Prostate gland (tissue), 2 donors: ENCODE measurements around the gene CRKL.
"Not testable (repeated sequence)": the region's sequence is repeated elsewhere in the genome, so short reads cannot be mapped to it uniquely, and the experiment has no call there.

Source experiments
- POLR2AphosphoS5 ChIP-seq: sonication (generic); formaldehyde crosslinking; IDR thresholded peaks from one replicate; pipeline ENCODE4 v1.6.1; 2017; ENCODE audit warnings: antibody characterized with exemption
- TF ChIP-seq, protein P1 (sequence below), 4 experiments: fragments of 200-600 bp in 2 of 4; fragments of 450-650 bp in 2 of 4; sonication (generic) in 2 of 4; IDR thresholded peaks; 1 replicate in 3 of 4; 2 replicates in 1 of 4; pipeline ENCODE4 v1.5.1; 2016 to 2019; ENCODE audit warnings: antibody characterized with exemption in 4 of 4, mild to moderate bottlenecking in 2 of 4, moderate library complexity in 2 of 4

DNA sequence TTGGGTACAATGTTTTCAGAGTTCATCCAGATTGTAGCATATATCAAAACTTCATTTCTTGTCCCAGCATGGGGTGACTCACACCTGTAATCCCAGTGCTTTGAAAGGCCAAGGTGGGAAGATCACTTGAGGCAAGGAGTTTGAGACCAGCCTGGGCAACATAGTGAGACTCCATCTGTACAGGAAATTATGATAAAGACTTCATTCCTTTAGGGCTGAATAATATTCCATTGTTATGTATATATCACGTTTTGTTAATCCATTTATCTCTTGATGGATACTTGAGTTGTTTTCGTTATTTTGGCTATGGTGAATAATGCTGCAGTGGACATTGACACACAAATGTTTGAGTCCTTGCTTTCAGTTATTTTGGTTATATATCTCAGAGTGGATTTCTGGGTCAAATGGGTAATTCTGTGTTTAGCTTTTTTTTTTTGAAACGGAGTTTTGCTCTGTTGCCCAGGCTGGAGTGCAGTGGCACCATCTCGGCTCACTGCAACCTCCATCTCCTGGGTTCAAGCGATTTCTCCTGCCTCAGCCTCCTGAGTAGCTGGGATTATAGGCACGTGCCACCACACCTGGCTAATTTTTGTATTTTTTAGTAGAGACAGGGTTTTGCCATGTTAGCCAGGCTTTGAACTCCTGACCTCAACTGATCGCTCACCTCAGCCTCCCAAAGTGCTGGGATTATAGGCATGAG, 25.1 kb downstream of the CRKL start:
- not testable (repeated sequence) for TF ChIP-seq POLR2AphosphoS5
- TF ChIP-seq, protein P1, sequence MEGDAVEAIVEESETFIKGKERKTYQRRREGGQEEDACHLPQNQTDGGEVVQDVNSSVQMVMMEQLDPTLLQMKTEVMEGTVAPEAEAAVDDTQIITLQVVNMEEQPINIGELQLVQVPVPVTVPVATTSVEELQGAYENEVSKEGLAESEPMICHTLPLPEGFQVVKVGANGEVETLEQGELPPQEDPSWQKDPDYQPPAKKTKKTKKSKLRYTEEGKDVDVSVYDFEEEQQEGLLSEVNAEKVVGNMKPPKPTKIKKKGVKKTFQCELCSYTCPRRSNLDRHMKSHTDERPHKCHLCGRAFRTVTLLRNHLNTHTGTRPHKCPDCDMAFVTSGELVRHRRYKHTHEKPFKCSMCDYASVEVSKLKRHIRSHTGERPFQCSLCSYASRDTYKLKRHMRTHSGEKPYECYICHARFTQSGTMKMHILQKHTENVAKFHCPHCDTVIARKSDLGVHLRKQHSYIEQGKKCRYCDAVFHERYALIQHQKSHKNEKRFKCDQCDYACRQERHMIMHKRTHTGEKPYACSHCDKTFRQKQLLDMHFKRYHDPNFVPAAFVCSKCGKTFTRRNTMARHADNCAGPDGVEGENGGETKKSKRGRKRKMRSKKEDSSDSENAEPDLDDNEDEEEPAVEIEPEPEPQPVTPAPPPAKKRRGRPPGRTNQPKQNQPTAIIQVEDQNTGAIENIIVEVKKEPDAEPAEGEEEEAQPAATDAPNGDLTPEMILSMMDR (IDR thresholded peaks at IDR 0.05) = not testable (repeated sequence)
